GM19099 (cell line): ENCODE results near the gene LSM14B.

Experiments used
- POLR2A ChIP-seq: IDR thresholded peaks from 3 replicates; pipeline ENCODE4 v1.6.1; 2011; ENCODE audit warnings: low read depth; ENCODE audit not compliant: insufficient read length; ENCODE audit errors: extremely low read depth

LSM14B gene

DNA sequence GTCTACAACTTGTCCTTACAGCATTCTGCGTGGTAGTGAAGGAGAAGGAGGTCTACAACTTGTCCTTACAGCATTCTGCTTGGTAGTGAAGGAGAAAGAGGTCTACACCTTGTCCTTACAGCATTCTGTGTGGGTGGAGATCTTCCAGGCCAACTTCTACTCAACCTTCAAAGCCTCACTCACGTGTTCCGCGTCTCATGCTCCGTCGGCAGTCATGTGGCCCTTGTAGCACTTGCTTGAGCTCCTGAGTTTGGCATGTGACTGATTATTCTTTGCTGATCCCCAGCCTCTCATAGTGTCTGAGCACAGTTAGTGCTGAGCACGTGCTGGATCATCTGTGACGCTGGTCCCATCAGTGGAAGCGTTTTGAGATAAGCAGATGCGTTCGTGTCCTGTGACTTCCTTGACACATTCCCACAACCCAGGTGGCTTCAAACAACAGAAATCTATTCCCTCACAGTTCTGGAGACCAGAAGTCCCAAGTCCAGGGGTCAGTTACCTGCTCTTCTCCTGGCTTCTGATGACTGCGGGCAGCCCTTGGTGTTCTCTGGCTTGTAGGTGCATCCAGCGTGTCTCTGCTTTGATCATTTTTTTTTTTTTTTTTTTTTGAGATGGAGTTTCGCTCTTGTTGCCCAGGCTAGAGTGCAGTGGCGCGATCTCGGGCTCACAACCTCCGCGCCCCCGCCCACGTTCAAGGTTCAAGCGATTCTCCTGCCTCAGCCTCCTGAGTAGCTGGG, 23.9 kb downstream of the LSM14B start:
- no peak for TF ChIP-seq POLR2A

- no peak for TF ChIP-seq POLR2A
Measured at GRCh38 chr20:62147125-62147524, 24.9 kb downstream of the LSM14B start.

- no peak for TF ChIP-seq POLR2A
Measured at GRCh38 chr20:62147528-62147927, 25.3 kb downstream of the LSM14B start.

DNA sequence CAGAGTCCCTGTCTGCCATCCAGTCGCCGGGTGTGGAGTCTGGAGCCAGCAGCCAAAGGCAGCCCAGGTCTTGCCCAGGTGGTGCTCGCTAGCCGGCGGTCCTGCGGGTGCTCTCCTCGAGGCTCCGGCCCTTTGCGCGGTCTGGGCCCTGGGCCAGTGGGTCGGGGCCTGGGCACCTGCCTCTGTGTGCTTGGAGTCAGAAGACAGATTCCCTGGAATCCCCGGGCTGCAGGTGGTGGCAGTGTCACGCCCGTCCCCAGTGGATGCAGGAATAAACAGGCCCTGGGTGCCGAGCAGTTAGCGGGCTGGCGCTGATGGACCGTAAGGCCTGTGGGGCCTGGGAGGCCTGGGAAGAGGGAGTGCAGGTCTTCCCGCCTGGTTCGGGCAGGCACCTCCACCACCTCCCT, 26.6 kb downstream of the LSM14B start:
- no peak for TF ChIP-seq POLR2A

DNA sequence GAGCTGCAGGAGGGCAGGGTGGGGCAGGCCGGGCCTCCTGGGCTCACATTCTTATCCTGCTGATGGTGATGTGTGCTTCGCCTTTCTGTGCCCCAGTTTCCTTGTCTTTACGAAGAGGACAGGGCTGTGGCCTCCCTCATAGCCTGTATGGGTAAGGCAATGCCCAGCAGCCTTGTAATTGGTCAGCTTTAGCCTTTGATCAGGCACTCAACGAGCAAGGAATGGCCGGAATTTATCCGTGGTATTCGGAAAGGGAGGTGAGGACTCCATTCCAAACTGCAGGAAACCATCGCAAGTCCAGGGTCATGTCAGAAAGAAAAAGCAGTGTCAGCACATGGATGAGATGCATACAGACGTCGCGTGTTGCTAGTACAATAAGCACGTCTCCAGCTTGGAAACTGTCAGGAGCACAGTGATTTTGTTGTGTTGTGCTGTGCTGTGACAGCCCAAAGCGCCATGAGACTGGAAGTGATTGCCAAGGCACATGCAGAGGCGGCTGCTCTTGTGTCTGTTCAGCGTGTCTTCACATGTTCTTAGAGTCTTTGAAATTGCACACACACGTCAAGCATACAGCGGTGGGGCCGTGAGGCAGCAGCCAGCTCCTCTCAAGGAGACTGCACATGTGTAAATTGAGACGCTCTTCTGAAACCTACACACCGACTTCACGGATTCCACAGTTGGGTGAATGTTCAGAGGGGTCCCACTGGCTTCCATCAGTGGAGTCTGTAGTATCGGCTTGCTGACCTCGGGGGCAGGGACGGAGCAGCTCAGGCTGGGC, 27.4 kb downstream of the LSM14B start:
- no peak for TF ChIP-seq POLR2A

- TF ChIP-seq POLR2A, result no peak
Measured at GRCh38 chr20:62150310-62150575, 28.0 kb downstream of the LSM14B start.

GRCh38 chr20:62151225-62151624, 28.9 kb downstream of the LSM14B start:
- TF ChIP-seq POLR2A, result no peak

- no peak for TF ChIP-seq POLR2A
Measured at GRCh38 chr20:62151835-62152364, 29.6 kb downstream of the LSM14B start.

DNA sequence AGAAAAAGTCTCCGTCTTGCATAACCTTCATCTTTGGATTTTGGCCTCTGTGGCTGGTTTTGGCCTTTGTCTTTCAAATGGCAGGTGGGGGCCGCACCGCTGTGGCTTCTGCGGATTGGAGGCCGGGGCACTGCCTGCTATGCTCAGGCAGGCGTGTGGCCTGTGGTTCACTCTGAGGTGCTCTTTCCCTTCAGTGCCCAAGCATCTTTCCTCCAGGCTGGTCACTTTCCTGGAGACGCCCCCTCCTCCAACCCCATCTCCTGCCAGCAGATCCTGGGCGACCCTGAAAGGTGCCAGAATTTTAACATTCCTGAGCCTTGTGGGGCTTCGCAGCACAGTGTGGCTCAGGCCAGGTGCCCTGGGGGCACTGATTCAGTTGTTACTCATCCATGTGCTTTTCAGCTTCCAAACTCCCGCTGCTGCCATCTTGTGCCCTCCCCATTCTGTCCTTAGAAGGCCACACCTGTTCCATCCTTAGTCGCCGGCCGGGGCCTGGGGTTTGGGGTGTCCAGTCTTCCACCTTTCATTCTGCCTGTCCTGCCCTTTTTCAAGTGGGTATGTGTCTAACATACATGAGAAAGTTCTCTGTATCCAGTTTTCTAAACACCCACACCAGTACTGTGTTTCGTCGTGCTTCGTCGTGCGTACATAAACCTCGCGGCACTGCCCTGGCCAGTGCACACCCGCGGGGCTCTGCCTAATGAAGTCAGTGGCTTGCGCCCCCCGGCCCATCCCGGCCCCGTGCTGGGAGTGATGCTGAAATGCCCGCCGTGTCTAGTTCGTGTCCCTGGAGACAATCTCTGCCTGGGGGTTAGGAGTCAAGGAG, 33.4 kb downstream of the LSM14B start:
- TF ChIP-seq POLR2A, result no peak

GRCh38 chr20:62156254-62156556, 33.9 kb downstream of the LSM14B start:
- TF ChIP-seq POLR2A, result no peak

DNA sequence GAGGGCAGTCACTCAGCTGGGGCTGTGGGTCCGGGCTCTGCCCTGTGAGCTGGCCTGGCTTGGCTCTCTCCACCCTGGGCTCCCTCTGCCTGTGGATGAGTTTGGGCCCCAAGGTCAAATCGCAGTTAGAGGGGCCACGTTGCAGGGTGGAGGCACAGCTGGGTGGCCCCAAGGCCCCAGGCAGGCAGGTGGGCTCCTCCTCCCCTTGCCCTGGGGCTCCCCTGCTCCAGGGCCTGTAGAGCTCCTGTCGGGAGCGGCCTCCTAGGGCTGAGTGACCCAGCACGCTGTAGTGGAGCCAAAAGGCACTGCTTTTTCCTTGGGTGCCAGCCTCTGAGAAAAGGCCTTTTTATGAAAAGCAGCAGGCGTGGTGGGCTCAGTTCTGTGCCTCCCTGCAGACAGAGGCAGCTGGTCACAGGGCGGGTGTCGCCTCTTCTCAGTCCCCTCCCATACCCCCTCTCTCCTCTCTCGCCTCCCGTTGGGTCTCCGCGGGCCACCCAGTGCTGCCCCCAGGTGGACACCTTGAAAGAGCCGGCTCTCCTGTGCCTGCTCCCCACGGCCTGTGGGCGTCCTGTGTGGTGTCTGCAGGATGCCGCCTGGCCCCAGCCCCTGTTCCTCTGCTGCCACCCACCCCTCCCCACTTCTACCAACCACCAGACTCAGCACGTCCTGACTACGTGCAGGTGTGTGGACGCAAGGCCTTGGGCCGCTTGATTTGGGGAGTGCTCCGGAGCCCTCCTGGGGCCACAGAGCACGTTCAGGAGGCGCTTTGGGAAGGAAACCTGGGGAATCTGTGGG, 34.5 kb downstream of the LSM14B start:
- TF ChIP-seq POLR2A, result no peak

GRCh38 chr20:62157387-62158087, 35.3 kb downstream of the LSM14B start:
- no peak for TF ChIP-seq POLR2A

DNA sequence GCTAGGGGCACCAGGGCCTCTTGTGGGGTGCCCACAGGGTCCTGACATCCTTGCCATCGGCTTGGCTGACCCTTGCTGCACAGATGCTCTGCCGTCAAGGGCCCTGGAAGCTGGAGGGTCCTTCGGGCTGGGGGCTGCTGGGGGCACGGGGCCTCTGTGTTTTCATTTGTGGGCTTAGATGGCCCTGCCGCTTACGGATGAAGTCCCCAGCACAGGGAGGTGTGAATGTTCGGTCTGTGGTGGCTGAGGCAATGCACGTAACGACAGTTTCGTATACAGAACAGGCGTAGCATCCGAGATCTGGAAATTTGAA, 35.8 kb downstream of the LSM14B start:
- TF ChIP-seq POLR2A, result no peak

GRCh38 chr20:62158541-62158940, 36.3 kb downstream of the LSM14B start:
- no peak for TF ChIP-seq POLR2A
